ENCODE data around the gene SVOPL.

Gene SVOPL

DNA sequence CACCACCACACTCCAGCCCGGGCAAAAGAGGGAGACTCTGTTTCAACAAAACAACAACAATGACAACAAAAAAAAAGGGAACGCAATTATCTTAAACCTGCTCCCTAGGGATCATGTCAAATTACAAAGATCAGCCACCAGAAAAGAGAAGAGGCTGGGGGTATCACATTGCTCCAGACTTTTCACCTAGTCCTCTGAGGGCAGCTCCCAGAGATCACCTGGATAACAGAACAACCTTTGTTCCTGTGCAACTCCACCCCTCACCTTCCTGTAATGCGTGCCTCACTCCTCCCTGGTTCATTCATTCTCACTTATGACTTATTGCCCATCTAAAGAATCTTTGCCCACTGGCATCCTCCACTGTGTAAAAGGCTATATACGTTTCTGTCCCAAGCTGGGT is 31.8 kb downstream of the SVOPL start:
- no peak overlapping the region for H3K27ac ChIP-seq
- H3K9me3 ChIP-seq (ENCODE audit: control insufficient read depth, low read length), result no peaks in the 10 kb centered on the region
- peak overlapping the region; percentile 48 for H2AFZ ChIP-seq
- H3K9ac ChIP-seq, result no peak overlapping the region
- H3K27me3 ChIP-seq (ENCODE audit: control insufficient read depth, insufficient read depth, low read length), result no peaks in the 10 kb centered on the region
- no peak overlapping the region for H3K4me2 ChIP-seq (ENCODE audit: low read length)
- H3K36me3 ChIP-seq (ENCODE audit: control insufficient read depth, insufficient read depth, low read length), result no peaks in the 10 kb centered on the region
- no peak overlapping the region for H3K4me3 ChIP-seq (ENCODE audit: low read depth, low read length)
- TF ChIP-seq, protein P1, sequence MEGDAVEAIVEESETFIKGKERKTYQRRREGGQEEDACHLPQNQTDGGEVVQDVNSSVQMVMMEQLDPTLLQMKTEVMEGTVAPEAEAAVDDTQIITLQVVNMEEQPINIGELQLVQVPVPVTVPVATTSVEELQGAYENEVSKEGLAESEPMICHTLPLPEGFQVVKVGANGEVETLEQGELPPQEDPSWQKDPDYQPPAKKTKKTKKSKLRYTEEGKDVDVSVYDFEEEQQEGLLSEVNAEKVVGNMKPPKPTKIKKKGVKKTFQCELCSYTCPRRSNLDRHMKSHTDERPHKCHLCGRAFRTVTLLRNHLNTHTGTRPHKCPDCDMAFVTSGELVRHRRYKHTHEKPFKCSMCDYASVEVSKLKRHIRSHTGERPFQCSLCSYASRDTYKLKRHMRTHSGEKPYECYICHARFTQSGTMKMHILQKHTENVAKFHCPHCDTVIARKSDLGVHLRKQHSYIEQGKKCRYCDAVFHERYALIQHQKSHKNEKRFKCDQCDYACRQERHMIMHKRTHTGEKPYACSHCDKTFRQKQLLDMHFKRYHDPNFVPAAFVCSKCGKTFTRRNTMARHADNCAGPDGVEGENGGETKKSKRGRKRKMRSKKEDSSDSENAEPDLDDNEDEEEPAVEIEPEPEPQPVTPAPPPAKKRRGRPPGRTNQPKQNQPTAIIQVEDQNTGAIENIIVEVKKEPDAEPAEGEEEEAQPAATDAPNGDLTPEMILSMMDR (IDR thresholded peaks at IDR 0.05), result no peak
- H3K4me1 ChIP-seq, result peaks cover 14% of the 10 kb centered on the region
- no peaks in the 10 kb centered on the region for H3K79me2 ChIP-seq

DNA sequence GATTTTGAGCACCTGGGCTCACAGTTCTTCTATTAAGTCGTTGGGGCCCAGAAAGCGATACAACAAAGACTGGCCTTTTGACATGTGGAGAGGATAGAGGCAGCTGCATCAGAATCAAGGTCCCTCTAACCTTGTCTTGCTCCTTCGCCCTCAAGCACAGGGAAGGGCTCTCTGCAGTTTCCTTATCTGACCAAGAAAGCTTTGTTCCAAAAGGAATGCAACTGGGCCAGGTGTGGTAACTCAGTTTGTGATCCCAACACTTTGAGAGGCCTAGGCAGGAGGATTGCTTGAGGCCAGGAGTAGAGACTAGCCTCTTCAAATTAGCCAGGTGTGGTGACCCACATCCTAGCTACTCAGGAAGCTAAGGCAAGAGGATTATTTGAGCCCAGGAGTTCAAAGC is 32.2 kb downstream of the SVOPL start:
- Histone ChIP-seq H3K4me3 (ENCODE audit: low read depth, low read length) (no peak overlapping the region), H3K79me2 (no peaks in the 10 kb centered on the region), H3K36me3 (ENCODE audit: control insufficient read depth, insufficient read depth, low read length) (no peaks in the 10 kb centered on the region), H3K9me3 (ENCODE audit: control insufficient read depth, low read length) (no peaks in the 10 kb centered on the region), H3K27ac (no peak overlapping the region), H3K27me3 (ENCODE audit: control insufficient read depth, insufficient read depth, low read length) (no peaks in the 10 kb centered on the region), H3K4me1 (peaks cover 14% of the 10 kb centered on the region), H2AFZ (peak overlapping the region; percentile 48), H3K4me2 (ENCODE audit: low read length) (no peak overlapping the region), H3K9ac (no peak overlapping the region)
- TF ChIP-seq, protein P1 (IDR thresholded peaks at IDR 0.05), result no peak

DNA sequence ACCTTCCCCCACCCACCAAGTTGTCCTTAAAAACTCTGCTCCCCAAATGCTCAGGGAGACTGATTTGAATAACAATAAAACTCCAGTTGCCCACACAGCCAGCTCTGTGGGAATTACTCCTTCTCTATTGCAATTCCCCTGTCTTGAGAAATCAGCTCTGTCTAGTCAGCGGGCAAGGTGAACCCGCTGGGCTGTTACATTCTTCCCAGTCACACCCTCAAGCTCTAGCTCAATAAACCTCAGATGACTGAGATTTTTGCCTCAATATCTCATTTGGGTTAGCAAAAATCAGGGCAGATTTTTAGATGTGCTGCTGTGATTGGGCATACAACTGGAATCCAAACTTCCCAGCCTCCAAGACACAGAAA is 32.9 kb downstream of the SVOPL start:
- Histone ChIP-seq H3K27me3 (ENCODE audit: control insufficient read depth, insufficient read depth, low read length) (no peaks in the 10 kb centered on the region), H3K9me3 (ENCODE audit: control insufficient read depth, low read length) (no peaks in the 10 kb centered on the region), H3K27ac (no peak overlapping the region), H3K4me3 (ENCODE audit: low read depth, low read length) (no peak overlapping the region), H3K4me1 (peaks cover 17% of the 10 kb centered on the region), H2AFZ (no peak overlapping the region), H3K9ac (no peak overlapping the region), H3K36me3 (ENCODE audit: control insufficient read depth, insufficient read depth, low read length) (no peaks in the 10 kb centered on the region), H3K4me2 (ENCODE audit: low read length) (no peak overlapping the region), H3K79me2 (no peaks in the 10 kb centered on the region)
- TF ChIP-seq, protein P1 (IDR thresholded peaks at IDR 0.05), result no peak

DNA sequence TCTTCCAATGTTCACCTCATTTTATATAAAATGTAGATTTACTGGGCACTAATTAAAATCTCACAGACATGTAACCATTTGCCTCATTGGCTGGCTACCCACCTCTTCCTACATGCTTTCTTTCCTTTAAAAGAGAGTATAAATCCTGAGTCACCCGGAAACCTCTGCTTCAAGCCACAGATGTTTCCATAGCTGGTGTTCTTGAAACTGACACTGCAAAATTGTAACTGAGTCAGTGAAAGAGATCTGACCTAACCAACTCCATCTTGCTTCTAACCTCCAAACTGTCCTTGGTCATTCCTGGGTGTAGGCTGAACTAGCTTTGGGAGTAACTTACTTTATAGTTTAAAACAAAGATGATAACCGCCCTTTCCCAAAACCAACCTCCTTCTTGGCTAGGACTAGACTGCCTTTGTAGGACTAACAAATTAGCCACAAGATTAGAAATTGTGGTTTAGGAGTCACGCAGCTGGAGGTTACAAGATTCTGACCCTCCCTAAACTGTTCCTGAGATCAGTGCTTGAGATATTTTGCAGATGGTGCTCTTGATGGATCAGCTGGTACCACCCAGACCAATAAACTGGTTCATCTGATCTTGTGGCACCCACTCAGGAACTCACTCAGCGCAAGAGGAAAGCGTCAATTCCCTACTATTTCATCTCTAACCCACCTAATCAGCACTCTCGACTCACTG is 33.5 kb downstream of the SVOPL start:
- H2AFZ ChIP-seq, result no peak overlapping the region
- no peaks in the 10 kb centered on the region for H3K79me2 ChIP-seq
- H3K27ac ChIP-seq, result no peak overlapping the region
- H3K9ac ChIP-seq, result no peak overlapping the region
- peaks cover 22% of the 10 kb centered on the region for H3K4me1 ChIP-seq
- no peak overlapping the region for H3K4me2 ChIP-seq (ENCODE audit: low read length)
- no peak overlapping the region for H3K4me3 ChIP-seq (ENCODE audit: low read depth, low read length)
- no peaks in the 10 kb centered on the region for H3K36me3 ChIP-seq (ENCODE audit: control insufficient read depth, insufficient read depth, low read length)
- H3K27me3 ChIP-seq (ENCODE audit: control insufficient read depth, insufficient read depth, low read length), result no peaks in the 10 kb centered on the region
- TF ChIP-seq, protein P1 (IDR thresholded peaks at IDR 0.05), result no peak
- no peaks in the 10 kb centered on the region for H3K9me3 ChIP-seq (ENCODE audit: control insufficient read depth, low read length)

DNA sequence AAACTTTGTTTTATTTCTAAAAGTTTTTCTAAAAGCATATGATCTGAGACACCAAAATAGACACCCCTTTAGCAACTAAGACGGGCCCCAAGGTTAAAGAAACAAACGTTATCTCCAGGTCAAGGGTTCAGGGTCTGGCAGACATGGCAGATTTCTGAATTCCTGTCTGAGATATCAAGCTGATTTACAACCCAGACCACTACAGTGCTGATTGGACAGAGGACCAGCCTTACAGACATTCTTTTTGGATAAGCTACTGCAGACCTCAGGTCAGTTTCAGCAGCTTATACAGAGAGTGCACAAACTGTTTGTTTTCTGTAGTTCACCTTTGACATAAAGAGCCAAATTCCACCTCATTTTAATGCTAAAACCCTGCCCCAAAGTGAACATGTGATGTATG is 34.8 kb downstream of the SVOPL start:
- Histone ChIP-seq H3K79me2 (no peaks in the 10 kb centered on the region), H3K36me3 (ENCODE audit: control insufficient read depth, insufficient read depth, low read length) (no peaks in the 10 kb centered on the region), H3K4me3 (ENCODE audit: low read depth, low read length) (no peak overlapping the region), H3K27ac (peak overlapping the region; percentile 93), H3K9ac (no peak overlapping the region), H3K9me3 (ENCODE audit: control insufficient read depth, low read length) (no peaks in the 10 kb centered on the region), H3K4me1 (peaks cover 33% of the 10 kb centered on the region), H3K27me3 (ENCODE audit: control insufficient read depth, insufficient read depth, low read length) (no peaks in the 10 kb centered on the region), H3K4me2 (ENCODE audit: low read length) (no peak overlapping the region), H2AFZ (peak overlapping the region; percentile 89)
- TF ChIP-seq, protein P1 (IDR thresholded peaks at IDR 0.05), result no peak
